NCI-H1048 (cell line): ENCODE measurements around the gene GOLGA6L25.
"Not testable (repeated sequence)": the region's sequence is repeated elsewhere in the genome, so short reads cannot be mapped to it uniquely, and the experiment has no call there.

ENCODE experiments used
- DNase-seq: peaks from one replicate; lab custom pipeline; 2025; lab: John Stamatoyannopoulos, UW

GOLGA6L25 gene

GRCh38 chr15:28553268-28553667 lies at the start of gene GOLGA6L25:
TSS of gene GOLGA6L25 (plus strand) at chr15:28553568. CDS start at chr15:28553629, 61 bp downstream.
- DNase-seq: not testable (repeated sequence)

- not testable (repeated sequence) for DNase-seq
These were observed 45.0 kb upstream of the GOLGA6L25 start for GRCh38 chr15:28508217-28508889.

- not testable (repeated sequence) for DNase-seq
These were observed 39.2 kb upstream of the GOLGA6L25 start for GRCh38 chr15:28514128-28514527.

GRCh38 chr15:28515208-28515607 lies 38.2 kb upstream of the GOLGA6L25 start:
- DNase-seq: not testable (repeated sequence)

GRCh38 chr15:28532954-28533353 lies 20.4 kb upstream of the GOLGA6L25 start, which contains the start of gene GOLGA8G:
TSS of gene GOLGA8G (minus strand) at chr15:28532971. CDS start at chr15:28532909, 62 bp downstream.
- not testable (repeated sequence) for DNase-seq

GRCh38 chr15:28573351-28573750 lies 20.0 kb downstream of the GOLGA6L25 start:
- DNase-seq: not testable (repeated sequence)

- DNase-seq: not testable (repeated sequence)
These were observed 35.7 kb downstream of the GOLGA6L25 start for GRCh38 chr15:28588977-28589606.

- not testable (repeated sequence) for DNase-seq
These were observed 36.4 kb downstream of the GOLGA6L25 start for GRCh38 chr15:28589769-28590168.

GRCh38 chr15:28592395-28592794 lies 39.0 kb downstream of the GOLGA6L25 start:
- DNase-seq: not testable (repeated sequence)

GRCh38 chr15:28593424-28594129 lies 40.2 kb downstream of the GOLGA6L25 start:
- DNase-seq: not testable (repeated sequence)

GRCh38 chr15:28597471-28597870 lies 44.1 kb downstream of the GOLGA6L25 start:
- not testable (repeated sequence) for DNase-seq

- not testable (repeated sequence) for DNase-seq
These were observed 44.8 kb downstream of the GOLGA6L25 start for GRCh38 chr15:28598209-28598608.

- not testable (repeated sequence) for DNase-seq
These were observed 48.8 kb downstream of the GOLGA6L25 start for GRCh38 chr15:28602152-28602551.
